ACC112 (cell line): ENCODE data around the gene CBX8.
A peak's percentile ranks its signal among the peaks of the same experiment; 100 is the strongest.

Experiments
- H2AFZ ChIP-seq: fragments of 200-600 bp; sonication (generic); one replicate; pipeline ENCODE4 v1.6.0; 2017; ENCODE audit warnings: antibody characterized with exemption, low read length; ENCODE audit not compliant: unreplicated experiment
- H3K27ac ChIP-seq: fragments of 200-600 bp; sonication (generic); 2 replicates; pipeline ENCODE4 v1.5.1; 2014; ENCODE audit warnings: low read depth, mild to moderate bottlenecking, antibody characterized with exemption, low read length, moderate library complexity
- H3K27me3 ChIP-seq: fragments of 200-600 bp; sonication (generic); 2 replicates; pipeline ENCODE4 v1.6.1; 2014; ENCODE audit warnings: mild to moderate bottlenecking, antibody characterized with exemption, low read length, moderate library complexity, mixed read lengths; ENCODE audit not compliant: insufficient read depth
- H3K36me3 ChIP-seq: fragments of 200-600 bp; sonication (generic); 2 replicates; pipeline ENCODE4 v1.6.1; 2016; ENCODE audit warnings: mild to moderate bottlenecking, antibody characterized with exemption, low read length, moderate library complexity, mixed read lengths; ENCODE audit not compliant: insufficient read depth
- H3K4me1 ChIP-seq: fragments of 200-600 bp; sonication (generic); one replicate; pipeline ENCODE4 v1.6.1; 2016; ENCODE audit warnings: low read length, mixed read lengths; ENCODE audit not compliant: insufficient read depth, unreplicated experiment, control insufficient read depth
- H3K4me3 ChIP-seq: fragments of 200-600 bp; sonication (generic); 2 replicates; pipeline ENCODE4 v1.5.1; 2014; ENCODE audit warnings: mild to moderate bottlenecking, low read depth, low read length
- H3K79me2 ChIP-seq: fragments of 200-600 bp; sonication (generic); one replicate; pipeline ENCODE4 v1.6.0; 2016; ENCODE audit warnings: low read length; ENCODE audit not compliant: control insufficient read depth, unreplicated experiment, insufficient read depth

CBX8 gene

DNA sequence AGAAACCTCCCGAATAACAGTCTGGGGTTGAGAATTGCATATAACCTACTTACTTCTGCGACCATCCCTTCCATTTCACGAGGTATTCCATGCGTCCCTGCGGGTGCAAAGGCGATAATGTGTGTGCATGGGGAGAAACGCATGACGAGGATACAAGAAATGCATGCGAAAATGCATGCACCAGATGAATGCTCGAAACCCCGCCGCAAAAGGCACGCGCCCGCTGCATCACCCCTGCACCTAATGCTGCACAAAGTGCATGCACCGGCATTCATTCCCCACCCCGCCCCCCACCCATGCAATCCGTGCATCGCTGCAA is 474 bp downstream of the CBX8 start:
- no peak overlapping the region for H3K27ac ChIP-seq
- H2AFZ ChIP-seq = no peak overlapping the region
- H3K27me3 ChIP-seq = peaks cover 50% of the 10 kb centered on the region
- peak overlapping the region; percentile 94 for H3K4me3 ChIP-seq
- no peaks in the 10 kb centered on the region for H3K36me3 ChIP-seq
- peaks cover 34% of the 10 kb centered on the region for H3K4me1 ChIP-seq
- no peaks in the 10 kb centered on the region for H3K79me2 ChIP-seq

DNA sequence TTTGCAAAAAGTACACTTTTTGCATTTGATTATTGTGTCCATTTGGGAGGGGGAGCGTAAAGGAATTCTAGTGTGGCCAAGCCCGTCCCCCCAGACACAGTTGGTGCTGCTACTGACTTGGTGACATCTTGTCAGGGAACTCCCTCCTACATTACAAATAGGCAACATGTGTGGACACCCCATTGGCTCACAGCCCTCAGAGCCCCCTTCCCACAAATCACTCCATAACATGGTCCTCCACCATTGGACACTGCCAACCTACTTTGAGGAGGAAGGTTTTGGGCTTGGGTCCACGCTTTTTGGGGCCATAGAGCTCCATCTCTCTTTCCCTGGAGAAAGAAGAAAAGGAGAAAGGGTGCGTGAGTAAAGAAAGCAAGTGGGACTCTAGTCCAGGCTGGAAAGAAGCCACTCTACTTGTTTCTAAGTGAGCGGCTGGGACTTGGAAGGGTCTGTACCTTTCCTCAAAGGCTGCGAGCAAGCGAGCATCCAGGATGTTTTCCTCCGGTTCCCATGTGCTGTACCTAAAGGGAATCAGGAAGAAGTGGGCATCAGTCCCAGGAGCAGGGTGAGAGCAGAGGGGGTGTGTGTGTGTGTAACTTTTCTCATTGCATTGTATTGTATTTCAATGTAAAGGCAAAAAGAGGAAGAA is 958 bp downstream of the CBX8 start:
- Histone ChIP-seq H2AFZ (no peak overlapping the region), H3K4me1 (peaks cover 35% of the 10 kb centered on the region), H3K36me3 (no peaks in the 10 kb centered on the region), H3K4me3 (peak overlapping the region; percentile 94), H3K27ac (no peak overlapping the region), H3K79me2 (no peaks in the 10 kb centered on the region), H3K27me3 (peaks cover 50% of the 10 kb centered on the region)

DNA sequence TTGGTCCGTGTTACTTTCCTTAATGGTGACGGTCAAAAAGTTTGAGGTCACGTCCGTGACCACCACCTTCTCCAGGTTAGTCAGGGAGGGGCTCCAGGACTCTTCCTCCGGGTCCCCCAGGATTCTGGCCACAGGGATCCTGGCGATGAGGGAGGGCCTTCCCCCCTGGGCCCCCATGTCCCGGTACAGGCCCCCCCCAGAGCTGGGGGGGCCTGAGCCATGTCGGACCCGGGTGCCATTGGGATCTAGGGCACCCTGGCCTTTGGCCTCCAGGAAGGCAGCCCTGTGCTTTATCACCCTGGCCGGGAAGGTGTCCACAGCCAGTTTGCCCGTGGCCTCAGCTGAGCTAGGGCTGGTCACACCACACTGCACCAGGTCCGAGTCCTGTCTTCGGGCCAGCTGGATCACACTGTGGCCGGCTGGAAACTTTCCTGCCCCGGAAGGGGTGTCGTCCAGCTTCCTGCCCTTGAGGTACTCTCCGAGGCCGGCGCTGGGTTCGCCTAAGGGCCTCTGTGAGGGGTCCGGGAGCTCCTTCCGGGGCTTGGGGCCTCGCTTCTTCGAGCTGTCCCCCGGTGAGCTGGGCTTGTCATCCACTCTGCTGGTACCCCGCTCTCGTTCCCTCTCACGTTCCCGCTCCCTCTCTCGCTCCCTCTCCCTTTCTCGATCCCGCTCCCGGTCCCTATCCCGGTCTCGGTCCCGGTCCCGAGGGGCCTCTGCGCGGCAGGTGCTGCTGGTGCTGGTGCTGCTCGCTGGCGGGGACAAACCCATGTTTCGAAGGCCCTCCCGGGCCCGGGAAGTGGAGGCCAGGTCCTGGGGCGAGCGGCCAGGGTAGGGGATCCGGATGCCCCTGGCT is 2.0 kb downstream of the CBX8 start:
- Histone ChIP-seq H3K27me3 (peaks cover 50% of the 10 kb centered on the region), H3K4me3 (no peak overlapping the region), H3K4me1 (peaks cover 28% of the 10 kb centered on the region)

GRCh38 chr17:79793924-79794304 is 3.0 kb downstream of the CBX8 start:
- no peaks in the 10 kb centered on the region for H3K79me2 ChIP-seq
- H3K27me3 ChIP-seq = peaks cover 50% of the 10 kb centered on the region
- H3K27ac ChIP-seq = peak overlapping the region; percentile 38; the same call in 1 of the 2 replicates
- H3K4me1 ChIP-seq = peaks cover 20% of the 10 kb centered on the region
- H2AFZ ChIP-seq = no peak overlapping the region
- no peaks in the 10 kb centered on the region for H3K36me3 ChIP-seq
- H3K4me3 ChIP-seq = peak overlapping the region; percentile 75

More for the DNA sequence above, 2.0 kb downstream of the CBX8 start:
- Histone ChIP-seq H2AFZ (no peak overlapping the region), H3K79me2 (no peaks in the 10 kb centered on the region), H3K27ac (no peak overlapping the region), H3K36me3 (no peaks in the 10 kb centered on the region)

DNA sequence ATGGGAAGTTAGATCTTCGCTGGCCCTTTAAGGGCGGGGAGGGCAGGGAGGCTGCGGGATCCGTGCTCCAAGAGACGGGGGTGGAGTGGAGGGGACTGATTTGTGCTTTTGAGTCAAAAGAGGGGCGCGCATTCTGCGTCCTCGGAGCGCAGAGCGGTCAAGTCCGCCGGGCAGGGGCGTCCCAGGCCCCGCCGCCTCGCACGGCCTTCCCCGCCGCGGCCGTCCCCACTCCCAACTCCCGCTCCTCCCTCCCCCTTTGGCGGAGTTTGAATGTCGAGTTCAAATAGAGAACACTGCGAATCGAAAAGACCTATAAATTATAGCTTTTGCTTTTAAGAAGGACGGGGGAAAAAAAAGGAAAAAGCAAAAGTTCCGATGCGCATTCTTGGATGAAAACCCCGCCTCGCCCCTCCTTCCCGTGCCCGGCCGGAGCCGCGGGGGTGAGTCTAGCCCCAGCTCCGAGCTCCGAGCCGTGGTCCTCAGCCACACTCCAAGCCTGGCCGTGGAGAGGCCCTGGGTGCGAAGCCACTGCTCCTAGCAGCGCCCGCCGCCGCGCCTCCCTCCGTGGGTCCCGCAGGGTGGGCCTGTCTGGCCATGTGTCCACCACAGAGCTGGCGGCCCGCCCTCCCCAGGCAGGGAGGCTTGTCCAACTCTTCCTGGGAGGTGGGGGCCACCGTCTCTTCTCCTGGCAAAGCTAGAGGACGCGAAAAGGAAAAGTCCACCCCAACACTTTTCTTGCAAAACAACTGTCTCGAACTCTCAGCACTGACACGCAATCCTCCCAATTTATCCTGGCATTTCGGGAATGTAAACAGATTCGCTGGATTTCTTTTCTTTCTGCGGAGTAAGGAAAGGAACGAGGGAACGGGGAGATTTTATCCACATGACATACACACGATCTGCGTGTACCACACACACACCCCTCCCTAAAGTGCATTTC is 3.6 kb downstream of the CBX8 start:
- Histone ChIP-seq H3K4me3 (peak overlapping the region; percentile 75), H3K27me3 (peaks cover 50% of the 10 kb centered on the region), H3K4me1 (peaks cover 15% of the 10 kb centered on the region), H2AFZ (peak overlapping the region; percentile 28), H3K27ac (peak overlapping the region; percentile 38; the same call in 1 of the 2 replicates), H3K36me3 (no peaks in the 10 kb centered on the region), H3K79me2 (no peaks in the 10 kb centered on the region)

GRCh38 chr17:79792341-79792871 is 4.5 kb downstream of the CBX8 start:
- Histone ChIP-seq H3K27me3 (peaks cover 51% of the 10 kb centered on the region), H3K79me2 (no peaks in the 10 kb centered on the region), H3K27ac (no peak overlapping the region), H3K4me1 (peaks cover 15% of the 10 kb centered on the region), H3K36me3 (no peaks in the 10 kb centered on the region), H2AFZ (peak overlapping the region; percentile 35), H3K4me3 (peak overlapping the region; percentile 75)

- Histone ChIP-seq H3K4me1 (peaks cover 15% of the 10 kb centered on the region), H3K79me2 (no peaks in the 10 kb centered on the region), H3K27me3 (peaks cover 56% of the 10 kb centered on the region), H3K4me3 (peak overlapping the region; percentile 75; the same call in 1 of the 2 replicates), H2AFZ (no peak overlapping the region), H3K36me3 (no peaks in the 10 kb centered on the region), H3K27ac (no peak overlapping the region)
Measured at GRCh38 chr17:79791735-79792161, 5.1 kb downstream of the CBX8 start.

DNA sequence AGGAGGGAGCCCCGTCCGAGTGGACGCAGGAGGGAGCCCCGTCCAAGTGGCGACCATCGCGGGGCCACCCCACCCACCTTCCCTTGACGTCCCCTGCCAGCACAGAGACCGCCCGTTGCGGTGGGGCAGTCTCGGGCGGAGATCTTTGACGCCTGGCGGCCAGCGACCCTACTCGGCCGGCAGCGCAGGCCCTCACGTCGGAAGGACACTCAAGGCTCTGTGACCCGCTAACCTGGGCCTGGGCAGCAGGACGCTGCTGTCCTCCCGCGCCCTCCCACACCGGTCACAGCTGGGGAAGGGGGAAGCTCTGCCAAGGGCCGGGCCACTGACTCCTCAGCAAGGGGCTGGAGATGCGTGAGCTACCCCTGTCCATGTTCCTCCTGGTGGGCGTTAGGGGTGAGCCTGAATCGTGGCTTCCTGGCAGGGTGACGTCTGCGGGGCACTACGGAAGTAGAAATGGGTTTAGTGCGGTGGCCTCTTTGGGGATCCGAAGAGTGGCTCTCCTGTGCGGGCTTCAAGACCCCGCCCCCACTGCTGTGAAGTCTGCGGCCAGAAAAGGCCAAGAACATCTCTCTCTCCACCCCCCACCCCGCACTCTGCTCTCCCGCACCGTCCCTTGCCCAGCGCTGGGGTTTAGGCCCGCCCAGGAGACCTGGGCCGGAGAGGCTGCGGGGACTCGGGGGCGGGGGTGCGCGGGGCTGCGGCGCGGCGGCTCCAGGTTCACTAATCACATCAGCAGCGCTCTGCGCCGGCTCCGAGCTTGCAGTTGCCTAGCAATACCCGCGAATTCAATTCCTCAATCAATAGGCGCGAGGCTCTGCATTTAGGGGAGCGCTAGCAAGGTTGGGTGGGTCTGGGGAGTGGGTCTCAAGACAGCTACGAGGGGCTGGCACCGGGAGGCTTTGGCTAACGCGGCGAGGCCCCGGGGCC is 5.8 kb downstream of the CBX8 start:
- H3K36me3 ChIP-seq = no peaks in the 10 kb centered on the region
- no peak overlapping the region for H2AFZ ChIP-seq
- no peaks in the 10 kb centered on the region for H3K79me2 ChIP-seq
- H3K27ac ChIP-seq = no peak overlapping the region
- peaks cover 56% of the 10 kb centered on the region for H3K27me3 ChIP-seq
- no peak overlapping the region for H3K4me3 ChIP-seq
- H3K4me1 ChIP-seq = peaks cover 12% of the 10 kb centered on the region

GRCh38 chr17:79789943-79790804 is 6.7 kb downstream of the CBX8 start:
- H3K27ac ChIP-seq = no peak overlapping the region
- H3K4me3 ChIP-seq = no peak overlapping the region
- peaks cover 56% of the 10 kb centered on the region for H3K27me3 ChIP-seq
- H2AFZ ChIP-seq = peak overlapping the region; percentile 27
- H3K36me3 ChIP-seq = no peaks in the 10 kb centered on the region
- H3K79me2 ChIP-seq = no peaks in the 10 kb centered on the region
- H3K4me1 ChIP-seq = peaks cover 10% of the 10 kb centered on the region
